HG03520 (cell line): ENCODE data around the gene NRXN3.

Source experiments
- ATAC-seq: cut with Tn5 transposase; IDR thresholded peaks from one replicate; pipeline ENCODE4 v1.9.1; 2021; ENCODE audit warnings: mild to moderate bottlenecking, moderate library complexity; ENCODE audit not compliant: unreplicated experiment

Gene NRXN3

DNA sequence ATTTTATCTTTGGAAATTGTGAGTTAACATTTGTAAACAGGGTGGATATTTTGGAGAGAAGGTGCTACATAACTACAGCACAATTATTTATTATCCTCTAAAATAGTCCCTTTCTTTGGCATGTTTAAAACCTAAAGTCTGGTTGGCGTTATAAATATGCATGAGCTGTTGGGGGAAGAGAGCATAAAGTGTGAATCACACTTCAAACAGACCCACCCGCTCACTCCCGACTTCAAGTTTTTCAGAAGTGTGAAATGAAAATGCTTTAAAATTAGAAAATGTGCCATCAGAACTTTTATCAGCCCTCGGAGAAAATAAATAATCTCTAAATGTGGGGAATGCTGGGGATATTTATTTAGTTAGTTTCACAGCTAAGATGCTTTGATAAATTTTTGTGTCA lies 1006.9 kb downstream of the NRXN3 start:
- ATAC-seq: no peak

- ATAC-seq: no peak
Measured at GRCh38 chr14:79178719-79179118, 1008.5 kb downstream of the NRXN3 start.

GRCh38 chr14:79179985-79180384 lies 1009.8 kb downstream of the NRXN3 start:
- no peak for ATAC-seq

- ATAC-seq: no peak
Measured at GRCh38 chr14:79180656-79181055, 1010.5 kb downstream of the NRXN3 start.

GRCh38 chr14:79186523-79186922 lies 1016.4 kb downstream of the NRXN3 start:
- no peak for ATAC-seq

DNA sequence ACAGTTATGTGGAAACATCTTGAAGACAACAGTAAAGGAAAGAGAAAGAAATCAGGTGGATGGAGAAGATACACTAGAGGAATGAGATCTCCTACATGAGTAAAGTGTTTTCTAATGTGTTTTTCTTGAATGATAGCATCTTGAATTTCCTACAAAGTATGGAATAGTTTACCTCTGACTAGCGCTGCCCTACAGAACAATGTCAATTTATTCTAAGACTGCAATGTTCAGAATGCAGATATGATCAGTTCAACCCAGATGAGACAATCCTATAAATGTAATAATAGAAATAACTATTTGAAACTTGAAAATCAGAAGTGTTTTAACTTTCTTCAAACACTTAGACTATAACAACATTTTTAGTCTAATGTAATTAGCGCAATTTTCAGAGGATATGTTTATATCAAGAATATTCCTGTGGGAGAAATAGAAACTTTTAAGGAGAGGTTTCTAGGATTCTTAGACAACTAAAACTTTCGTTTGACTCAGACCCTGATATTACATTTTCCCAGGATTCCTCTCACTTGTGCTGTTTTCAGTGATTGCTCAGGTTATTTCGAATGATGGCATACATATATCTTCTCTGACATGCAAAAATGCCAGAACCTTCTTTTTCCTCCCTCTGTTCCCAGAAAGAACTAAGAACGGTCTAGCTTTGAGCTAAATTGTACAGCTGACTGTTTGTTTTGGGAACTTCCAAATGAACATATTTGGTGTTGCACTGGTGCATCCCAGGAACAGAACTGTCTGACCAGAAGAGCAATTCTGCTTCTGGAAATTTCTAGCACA lies 1023.7 kb downstream of the NRXN3 start:
- no peak for ATAC-seq

- ATAC-seq: no peak
Measured at GRCh38 chr14:79196216-79196615, 1026.0 kb downstream of the NRXN3 start.

- no peak for ATAC-seq
Measured at GRCh38 chr14:79197516-79197915, 1027.3 kb downstream of the NRXN3 start.

DNA sequence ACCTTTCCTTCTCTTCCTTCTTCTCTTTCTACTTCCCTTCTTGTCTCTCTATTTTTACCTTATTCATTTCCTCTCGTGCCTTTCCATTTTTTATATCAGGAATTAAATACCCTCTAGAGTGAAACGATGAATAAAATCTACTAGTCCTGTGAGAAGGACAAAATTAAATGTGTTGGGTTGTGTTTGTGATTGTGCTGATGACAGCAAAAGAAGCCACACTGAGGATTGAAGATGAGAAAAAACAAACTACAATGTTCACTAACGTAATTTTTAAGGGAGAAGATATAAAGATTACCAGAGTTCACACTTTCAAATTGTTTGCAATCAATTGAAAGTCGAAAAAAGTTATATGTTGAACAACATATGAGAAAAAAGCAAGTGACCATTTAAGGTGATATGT lies 1029.0 kb downstream of the NRXN3 start:
- ATAC-seq: no peak

GRCh38 chr14:79201564-79202207 lies 1031.5 kb downstream of the NRXN3 start:
- ATAC-seq: no peak

DNA sequence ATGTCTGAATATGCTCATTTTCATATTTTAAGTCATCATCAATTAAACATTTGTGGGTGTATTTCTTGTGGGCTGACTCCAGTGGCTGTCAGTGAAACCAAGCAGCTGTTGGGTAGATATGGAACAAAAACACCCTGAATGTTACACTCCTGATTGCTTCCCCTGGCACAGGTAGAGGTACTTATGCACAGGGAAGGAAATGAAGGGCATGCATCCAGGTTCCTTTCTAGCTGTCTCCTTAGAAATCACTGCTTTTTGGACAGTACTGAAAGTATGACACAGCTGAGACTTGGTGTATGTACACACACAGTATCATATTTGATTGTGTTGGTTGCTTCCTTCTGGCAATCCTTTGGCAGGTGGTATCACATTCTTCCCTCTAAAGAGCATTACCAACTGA lies 1034.4 kb downstream of the NRXN3 start:
- no peak for ATAC-seq

DNA sequence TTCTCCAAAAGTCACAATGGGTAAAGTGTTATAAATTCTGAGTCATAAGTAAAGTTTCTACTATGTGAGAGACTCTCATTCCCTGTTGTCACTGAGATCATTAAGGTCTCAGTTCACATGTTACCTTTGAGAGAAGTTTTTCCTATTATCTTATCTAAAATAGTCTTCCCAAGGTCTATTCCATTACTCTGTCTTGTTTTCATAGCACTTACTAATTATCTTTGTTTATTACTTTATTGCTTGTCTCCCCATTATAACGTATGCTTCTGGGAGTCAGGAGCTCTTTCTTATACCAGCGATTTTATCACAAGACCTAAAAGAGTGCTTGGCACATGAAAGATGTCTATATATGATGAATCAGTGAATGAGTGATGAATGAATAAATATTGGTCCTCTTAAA lies 1039.2 kb downstream of the NRXN3 start:
- no peak for ATAC-seq

GRCh38 chr14:79225815-79226214 lies 1055.6 kb downstream of the NRXN3 start:
- no peak for ATAC-seq

GRCh38 chr14:79229383-79229909 lies 1059.3 kb downstream of the NRXN3 start:
- ATAC-seq: no peak

- no peak for ATAC-seq
Measured at GRCh38 chr14:79242666-79243065, 1072.5 kb downstream of the NRXN3 start.

DNA sequence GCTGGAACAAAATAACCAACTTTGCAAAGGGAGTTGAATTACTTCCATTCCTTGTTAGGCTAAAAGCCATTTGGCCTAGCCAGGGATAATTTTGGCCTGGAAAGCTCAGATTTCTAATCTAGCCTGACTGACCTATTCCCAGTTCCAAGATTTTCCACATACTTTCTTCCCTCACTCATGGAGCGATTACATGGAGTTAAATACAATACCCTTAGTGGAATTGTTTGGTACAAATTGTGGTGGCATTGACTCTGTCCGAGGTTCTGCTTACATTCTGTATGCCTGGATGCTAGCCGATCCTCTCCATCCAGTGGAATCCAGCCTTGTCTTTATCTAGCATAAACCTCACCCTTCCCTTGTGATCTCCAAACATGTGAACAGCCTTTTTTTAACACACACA lies 1076.0 kb downstream of the NRXN3 start:
- ATAC-seq: no peak

DNA sequence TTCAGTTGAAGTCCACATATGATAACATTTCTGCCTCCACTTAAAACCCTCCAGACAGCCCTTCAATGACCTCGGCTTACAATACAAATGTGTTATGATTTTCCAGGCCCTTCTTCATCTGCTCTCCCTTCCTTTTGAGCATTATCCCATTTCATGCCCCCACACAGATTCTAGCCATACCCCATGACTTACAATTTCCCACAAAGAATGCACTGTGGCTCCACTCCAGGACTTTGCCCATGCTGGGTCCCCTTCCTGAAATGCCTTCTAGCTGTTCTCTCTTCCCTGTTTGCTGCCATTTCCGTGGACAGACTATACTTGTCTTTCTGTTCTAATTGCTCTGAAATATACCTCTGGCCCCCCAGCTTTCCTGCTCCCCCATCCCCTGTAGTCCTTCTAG lies 1078.0 kb downstream of the NRXN3 start:
- no peak for ATAC-seq

- ATAC-seq: no peak
Measured at GRCh38 chr14:79248771-79249170, 1078.6 kb downstream of the NRXN3 start.

- no peak for ATAC-seq
Measured at GRCh38 chr14:79251278-79251677, 1081.1 kb downstream of the NRXN3 start.

DNA sequence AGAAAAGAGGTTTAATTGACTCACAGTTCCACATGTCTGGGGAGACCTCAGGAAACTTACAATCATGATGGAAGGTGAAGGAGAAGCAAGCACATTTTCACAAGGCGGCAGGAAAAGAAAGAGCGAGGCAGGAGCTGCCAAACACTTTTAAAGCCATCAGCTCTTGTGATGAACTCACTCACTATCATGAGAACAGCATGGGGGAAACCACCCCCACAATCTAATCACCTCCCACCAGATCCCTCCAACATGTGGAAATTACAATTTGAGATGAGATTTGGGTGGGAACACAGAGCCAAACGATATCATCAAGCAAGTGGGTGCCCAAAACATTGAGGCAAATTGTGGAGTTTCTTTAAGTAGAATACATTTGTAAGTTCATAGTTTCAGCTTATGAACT lies 1083.4 kb downstream of the NRXN3 start:
- ATAC-seq: no peak

- no peak for ATAC-seq
Measured at GRCh38 chr14:79254069-79254775, 1084.0 kb downstream of the NRXN3 start.

- no peak for ATAC-seq
Measured at GRCh38 chr14:79256380-79256779, 1086.2 kb downstream of the NRXN3 start.
